HG03378 (cell line): ENCODE data around the gene RAPGEF4.

Source experiments
- ATAC-seq: cut with Tn5 transposase; IDR thresholded peaks from one replicate; pipeline ENCODE4 v1.9.1; 2021; ENCODE audit warnings: mild to moderate bottlenecking, moderate library complexity; ENCODE audit not compliant: unreplicated experiment

The RAPGEF4 gene

GRCh38 chr2:172821370-172822338 is 86.0 kb downstream of the RAPGEF4 start:
- no peak for ATAC-seq

- ATAC-seq = no peak
Measured at GRCh38 chr2:172822585-172822984, 86.9 kb downstream of the RAPGEF4 start.

- ATAC-seq = no peak
Measured at GRCh38 chr2:172823261-172823850, 87.7 kb downstream of the RAPGEF4 start.

- no peak for ATAC-seq
Measured at GRCh38 chr2:172826522-172826921, 90.9 kb downstream of the RAPGEF4 start.

GRCh38 chr2:172829229-172829628 is 93.6 kb downstream of the RAPGEF4 start:
- no peak for ATAC-seq

- ATAC-seq = no peak
Measured at GRCh38 chr2:172830482-172830881, 94.8 kb downstream of the RAPGEF4 start.

DNA sequence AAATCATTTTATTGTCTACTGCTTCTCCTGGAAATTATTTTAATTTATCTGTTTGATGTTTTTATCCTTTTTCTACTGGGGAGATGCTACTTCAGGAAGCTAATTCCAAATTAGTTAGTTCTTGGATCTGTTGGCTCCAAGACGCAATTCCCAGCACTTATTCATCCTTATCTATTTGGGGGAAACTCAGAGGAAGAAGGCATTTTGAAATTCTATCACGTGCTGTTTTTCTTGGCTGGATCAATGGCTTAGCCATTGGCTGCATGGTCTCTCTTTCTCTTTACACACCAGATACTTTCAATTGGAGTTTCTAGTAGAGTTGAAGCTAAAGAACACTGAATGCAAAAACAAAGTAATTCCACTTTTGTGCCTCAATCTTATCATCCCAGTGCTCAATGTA is 98.3 kb downstream of the RAPGEF4 start:
- ATAC-seq = no peak

- ATAC-seq = no peak
Measured at GRCh38 chr2:172834881-172835280, 99.2 kb downstream of the RAPGEF4 start.

- ATAC-seq = no peak
Measured at GRCh38 chr2:172836347-172836821, 100.7 kb downstream of the RAPGEF4 start.

- ATAC-seq = no peak
Measured at GRCh38 chr2:172836827-172837226, 101.2 kb downstream of the RAPGEF4 start.

GRCh38 chr2:172839446-172839845 is 103.8 kb downstream of the RAPGEF4 start:
- ATAC-seq = no peak

DNA sequence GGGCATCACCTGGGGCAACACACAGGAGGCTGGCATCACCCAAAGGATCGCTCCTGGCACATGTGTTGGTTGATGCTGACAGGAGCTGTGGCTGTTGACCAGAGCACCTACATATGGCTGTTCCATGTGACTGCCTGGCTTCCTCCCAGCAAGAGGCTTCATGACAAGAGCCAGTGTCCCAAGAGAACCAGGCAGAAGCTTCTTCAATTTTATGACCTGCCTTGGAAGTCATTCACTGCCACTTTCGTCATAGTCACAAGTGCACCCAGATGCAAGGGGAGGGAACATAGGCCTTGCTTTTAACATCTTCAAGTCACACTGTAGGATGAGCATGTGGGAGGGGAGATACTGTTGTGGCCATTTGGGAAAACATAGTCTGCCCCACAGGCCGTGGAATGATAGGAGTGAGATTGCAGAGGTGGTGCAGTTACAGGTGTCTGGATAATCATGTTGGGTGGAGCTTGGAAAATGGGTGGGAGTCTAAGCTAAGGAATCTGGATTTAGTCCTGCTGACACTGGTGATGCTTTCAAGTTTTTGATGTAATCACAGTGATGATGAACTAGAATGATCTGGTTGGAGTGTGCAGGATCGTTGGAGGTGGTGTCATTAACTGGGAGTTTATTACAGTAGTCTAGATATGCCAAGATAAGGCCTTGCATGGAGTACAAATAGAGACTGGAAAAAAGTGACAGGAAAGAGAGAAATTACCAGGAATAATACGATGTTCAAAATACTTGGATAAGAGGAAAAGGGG is 107.0 kb downstream of the RAPGEF4 start:
- no peak for ATAC-seq

- ATAC-seq = no peak
Measured at GRCh38 chr2:172843266-172843582, 107.6 kb downstream of the RAPGEF4 start.

DNA sequence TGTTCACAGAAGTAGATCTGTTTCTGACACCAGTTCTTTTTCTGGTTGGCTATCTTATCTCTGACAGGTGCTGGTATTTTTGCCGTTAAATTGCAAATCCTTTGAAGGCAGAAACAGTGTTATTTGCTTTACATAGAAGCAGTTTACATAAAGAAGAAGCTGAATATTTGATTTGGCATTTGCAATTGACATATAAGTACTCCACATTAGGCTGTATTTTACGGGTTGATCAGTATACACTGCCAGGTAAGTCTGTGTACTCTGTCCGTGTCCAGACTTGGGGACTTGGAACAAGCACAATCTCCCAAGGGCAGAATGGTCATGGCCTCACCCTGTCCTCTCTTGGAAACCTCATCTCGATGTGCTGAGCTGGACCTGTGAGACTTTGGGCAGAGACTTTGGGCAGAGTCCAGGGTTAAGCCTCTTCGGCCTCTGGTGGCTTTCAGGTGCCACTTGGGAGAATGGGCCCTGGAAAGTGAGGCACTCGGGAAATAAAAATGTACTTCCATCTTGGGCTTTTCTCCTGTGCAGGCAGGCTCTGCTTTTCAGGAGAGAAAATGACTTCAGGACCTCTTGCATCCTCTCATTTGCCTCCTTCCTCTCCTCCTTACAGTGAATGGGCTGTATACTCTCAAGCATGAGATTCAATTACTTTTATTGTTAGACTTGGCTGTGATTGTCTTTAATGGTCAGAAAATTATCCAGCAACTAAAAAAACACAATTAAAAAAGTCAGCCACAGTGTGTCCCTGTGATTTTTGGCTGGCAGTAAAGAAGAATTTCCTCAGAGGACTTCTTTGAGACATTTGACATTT is 108.5 kb downstream of the RAPGEF4 start:
- no peak for ATAC-seq

- no peak for ATAC-seq
Measured at GRCh38 chr2:172845028-172845630, 109.5 kb downstream of the RAPGEF4 start.

GRCh38 chr2:172846551-172846950 is 110.9 kb downstream of the RAPGEF4 start:
- ATAC-seq = no peak

GRCh38 chr2:172847188-172847587 is 111.5 kb downstream of the RAPGEF4 start:
- ATAC-seq = no peak

DNA sequence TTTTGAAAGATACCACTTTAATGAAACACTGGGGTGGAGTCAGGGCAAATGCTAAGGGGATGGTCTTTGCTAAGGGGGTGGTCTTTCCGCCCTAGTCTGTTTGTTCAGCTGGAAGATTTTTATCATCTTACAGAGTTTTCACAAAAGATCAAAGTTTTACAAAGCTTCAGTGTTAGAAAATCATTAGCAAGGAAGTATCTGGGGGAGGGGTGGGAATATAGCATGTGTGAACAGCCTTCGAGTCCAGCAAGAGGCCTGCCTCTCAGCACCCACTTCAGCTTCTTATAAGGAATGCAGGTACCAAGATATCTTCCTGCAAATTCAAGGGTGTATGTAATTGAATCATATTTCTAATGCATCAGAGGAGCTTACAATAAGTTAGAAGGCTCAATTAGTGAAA is 112.9 kb downstream of the RAPGEF4 start:
- no peak for ATAC-seq

GRCh38 chr2:172849519-172850217 is 114.0 kb downstream of the RAPGEF4 start:
- ATAC-seq = no peak

GRCh38 chr2:172855588-172855987 is 119.9 kb downstream of the RAPGEF4 start:
- no peak for ATAC-seq
